Stimulated activated CD4-positive, alpha-beta T cell treated with anti-CD3 and anti-CD28 coated beads, Interleukin-15, amount 100 ng/mL, for 48 hours (primary cell): ENCODE results near the gene CTNNBIP1.

Experiments used
- DNase-seq, 2 donors: peaks; one replicate each; pipeline ENCODE4 v3.0.0-alpha.2; 2020; ENCODE audit warnings: low read depth in 2 of 2

The CTNNBIP1 gene

DNA sequence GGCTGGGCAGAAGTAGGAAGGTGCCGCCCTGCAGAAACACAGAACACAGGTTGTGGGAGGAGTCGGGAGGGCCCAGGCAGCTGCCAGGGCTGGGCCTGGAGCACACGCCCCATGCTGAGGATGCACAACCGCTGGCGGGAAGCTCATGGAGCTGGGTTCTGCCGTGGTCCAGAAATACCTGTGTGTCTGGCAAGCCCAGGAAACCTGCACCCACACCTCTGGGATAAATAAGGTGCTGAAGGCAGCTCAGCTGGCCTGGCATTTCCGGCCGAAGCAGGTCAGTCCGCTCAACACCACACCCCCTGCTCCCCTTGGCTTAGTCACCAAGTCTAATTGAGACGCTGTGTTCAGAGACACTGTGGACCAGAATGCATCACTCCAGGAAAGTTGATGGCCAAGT lies 32.1 kb downstream of the CTNNBIP1 start:
- DNase-seq, result no peak

DNA sequence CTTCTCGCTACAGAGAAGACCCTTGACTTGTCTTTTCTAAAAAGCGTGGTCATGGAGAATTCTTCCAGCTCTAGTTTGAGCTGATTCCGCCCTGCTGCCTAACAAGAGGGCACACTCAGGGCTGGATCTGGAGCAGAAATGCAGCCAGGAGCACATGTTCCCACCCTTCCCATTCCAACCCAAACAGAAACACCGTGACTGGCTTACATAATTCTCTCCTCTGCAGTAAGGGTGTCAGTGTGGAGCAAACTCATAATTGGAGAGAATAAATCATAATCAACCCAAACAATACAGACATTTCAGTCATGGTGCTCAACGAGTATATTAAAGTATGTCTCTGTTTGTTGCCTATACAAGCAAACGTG lies 34.5 kb downstream of the CTNNBIP1 start:
- DNase-seq, result no peak

DNA sequence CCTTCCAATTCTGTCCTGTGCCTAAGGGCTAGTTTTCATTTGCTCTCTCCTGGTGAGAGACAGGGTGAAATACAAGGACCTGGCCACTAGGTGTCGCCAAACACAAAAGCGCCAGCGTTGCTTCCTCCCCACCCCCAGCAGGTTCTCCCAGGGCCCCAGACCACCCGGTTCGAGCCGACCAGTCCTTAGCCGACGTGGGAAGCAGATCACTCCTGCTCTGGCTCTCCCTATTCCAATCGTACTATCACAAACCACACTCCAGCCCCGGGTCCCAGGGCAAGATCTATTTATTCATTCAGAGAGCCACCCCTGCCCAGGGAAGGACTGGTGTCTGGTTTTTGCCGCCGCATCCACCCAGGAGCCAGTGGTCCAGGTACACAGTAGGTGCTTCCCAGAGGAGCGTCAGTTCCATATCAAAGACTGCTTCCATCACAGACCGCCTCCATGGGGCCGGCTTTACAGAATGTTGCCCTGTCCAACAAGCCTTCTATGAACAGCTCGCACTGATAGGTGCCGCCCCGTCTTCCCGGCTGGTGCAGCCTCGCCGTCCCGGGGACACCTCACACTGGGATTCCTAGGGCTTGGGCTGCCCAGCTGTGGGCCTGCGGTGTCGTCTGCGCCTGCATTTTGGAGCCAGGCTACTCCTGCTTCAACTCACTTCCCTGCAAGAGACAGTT lies 35.0 kb downstream of the CTNNBIP1 start:
- DNase-seq, result peak; percentile 38 to 67

DNA sequence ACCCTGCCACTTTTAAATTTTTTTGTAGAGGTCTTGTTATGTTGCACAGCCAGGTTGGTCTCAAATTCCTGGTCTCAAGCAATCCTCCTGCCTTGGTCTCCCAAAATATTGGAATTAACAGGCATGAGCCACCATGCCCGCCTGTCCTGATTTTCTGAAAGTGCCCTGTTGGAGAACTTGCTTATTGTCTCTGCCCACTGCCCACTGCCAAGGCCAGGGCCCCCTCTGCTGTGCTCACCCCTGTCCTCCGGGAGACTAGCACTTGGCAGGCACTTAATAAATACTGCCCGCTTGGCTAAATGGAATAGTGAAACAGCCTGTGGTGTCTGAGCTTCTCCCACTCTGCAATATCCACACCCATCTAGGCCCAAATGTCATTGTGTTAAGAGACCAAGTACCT lies 35.7 kb downstream of the CTNNBIP1 start:
- DNase-seq, result no peak

DNA sequence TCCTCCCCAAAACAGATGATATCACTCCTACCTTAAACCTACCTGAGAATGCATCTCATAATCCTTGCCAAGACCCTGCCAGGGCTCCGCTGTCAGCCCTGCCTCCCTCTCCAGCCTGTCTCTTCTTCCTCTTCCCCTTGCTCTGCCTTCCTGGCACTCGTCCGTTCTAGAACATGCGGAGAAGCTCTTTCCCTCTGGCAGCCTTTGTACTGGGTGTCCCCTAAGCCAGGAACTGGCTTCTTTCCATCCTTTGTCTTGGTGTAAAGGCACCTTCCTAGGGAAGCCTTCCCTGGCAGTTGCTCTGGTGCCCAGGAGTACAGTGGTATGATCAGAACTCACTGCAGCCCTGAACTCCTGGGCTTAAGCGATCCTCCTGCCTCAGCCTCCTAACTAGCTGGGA lies 36.1 kb downstream of the CTNNBIP1 start:
- no peak for DNase-seq

DNA sequence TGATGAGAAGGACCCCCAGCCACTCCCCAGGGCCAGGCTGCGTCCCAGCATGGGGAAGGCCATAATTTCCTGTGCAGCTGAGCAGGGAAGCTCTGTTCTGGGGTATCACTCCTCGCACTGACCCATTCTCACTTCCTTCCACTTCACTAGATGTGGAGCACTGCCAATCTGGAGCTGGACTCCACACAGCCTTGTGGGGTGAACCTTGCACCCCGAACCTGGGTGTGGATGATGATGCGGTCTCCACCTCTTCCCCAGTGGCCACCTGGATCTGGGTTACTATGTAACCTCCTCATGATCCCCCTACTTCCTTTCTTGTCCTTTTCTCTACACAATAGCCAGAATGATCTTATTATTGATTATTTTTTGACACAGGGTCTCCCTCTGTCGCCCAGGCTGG lies 36.7 kb downstream of the CTNNBIP1 start:
- no peak for DNase-seq

DNA sequence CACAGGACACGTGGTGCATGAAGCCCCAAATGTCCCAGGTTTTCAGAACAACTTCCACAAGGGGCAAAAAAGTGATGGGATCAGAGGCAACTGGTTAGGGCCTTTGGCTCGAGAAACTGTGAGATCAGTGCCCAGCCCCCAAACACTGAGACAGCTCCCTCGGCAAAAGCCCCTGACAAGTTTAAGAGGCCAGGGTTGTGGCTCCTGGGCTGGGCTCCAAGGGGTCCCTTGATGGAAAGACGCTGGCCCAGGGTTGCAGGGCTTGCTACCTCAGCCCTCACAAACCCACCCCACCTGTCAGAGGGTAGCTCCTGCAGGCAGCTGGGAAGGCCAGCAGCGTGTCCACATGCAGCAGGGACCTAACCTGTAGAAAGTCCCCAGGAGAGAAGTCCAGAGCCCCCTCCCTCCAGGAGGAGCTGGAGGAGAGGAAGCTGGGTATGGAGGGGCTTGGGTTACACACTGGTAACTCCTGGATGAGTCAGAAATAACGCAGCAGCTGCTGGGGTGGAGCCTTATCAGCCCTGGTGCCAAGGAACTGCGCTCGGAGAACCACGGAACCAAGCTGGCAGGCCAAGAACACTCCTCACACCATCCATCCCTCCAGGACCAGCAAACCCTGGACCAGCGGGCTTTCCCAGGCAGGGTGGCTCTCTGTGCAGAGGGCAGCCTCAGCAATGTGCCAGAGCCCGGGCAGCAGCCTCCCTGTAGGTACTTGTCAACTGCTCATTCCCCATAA lies 37.5 kb downstream of the CTNNBIP1 start:
- DNase-seq, result no peak

DNA sequence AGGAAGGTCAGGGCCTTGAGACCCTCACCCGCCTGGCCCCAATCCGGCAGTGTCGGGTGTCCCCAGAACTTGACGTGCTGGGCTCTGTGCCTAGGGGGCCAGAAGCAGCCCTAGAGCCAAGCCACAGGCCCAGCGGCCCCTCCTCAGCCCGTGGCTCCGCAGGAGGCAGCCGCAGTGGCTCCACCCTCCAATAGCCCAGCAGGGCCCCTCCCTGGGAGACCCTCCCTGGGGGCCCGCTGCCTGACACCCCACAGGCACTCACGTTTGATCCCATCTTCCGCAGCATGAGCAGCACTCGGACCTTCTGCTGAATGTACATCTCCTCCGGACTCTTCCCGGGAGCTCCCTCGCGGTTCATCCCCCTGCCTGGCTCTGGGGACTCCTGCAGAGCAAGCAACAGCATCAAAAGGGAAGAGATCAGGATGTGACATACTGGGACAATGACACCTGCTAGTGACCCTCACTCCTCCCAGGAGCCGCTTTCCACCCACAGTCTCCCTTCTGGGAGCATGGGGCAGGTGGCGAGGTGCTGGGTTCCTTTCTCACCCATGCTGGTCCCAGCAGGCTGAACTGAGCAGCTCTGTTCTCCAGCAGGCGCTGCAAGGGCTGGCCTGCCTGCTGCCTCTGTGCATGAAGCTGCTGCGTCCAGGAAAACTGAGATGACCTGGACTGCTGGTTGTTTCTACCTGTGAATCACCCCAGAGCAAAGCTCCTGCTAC lies 38.2 kb downstream of the CTNNBIP1 start:
- DNase-seq, result no peak

DNA sequence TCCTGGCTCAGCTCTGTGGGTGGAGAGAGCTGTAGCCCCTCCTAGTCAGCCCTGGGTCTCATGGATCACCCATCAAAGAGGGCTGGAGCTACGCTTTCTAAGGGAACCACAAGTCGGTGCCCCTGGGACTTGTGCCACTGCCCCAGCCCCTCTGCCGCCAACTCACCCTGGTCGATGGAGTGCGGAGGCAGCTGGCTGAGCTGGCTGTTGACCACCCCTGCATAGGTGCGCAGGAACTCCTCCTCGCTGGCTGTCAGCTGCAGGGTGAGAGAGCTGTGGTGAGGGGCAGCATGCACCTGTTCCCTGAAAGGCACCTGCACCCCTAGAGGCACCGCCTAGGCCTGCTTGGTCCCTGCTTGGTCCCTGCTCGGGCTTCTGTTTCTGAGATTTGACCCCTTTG lies 39.0 kb downstream of the CTNNBIP1 start:
- DNase-seq, result no peak

DNA sequence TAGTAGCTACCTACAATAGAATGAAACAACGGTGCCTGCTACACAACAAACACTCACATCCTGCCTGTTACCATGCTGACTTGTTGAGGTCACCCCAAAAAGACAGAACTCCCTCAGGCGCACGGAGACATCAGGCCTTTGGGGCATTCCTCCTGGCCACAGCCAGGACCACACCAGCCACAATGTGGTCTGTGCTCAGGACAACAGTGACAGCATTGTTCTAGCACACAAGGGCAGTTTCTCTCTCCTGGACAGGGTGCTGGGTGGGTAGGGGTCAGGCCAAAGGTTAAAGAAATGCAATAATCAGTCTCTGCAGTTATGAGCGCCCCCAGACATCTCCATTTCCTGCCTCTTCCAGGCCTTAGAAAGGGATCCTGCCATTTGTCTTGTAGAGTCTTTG lies 39.5 kb downstream of the CTNNBIP1 start:
- DNase-seq, result no peak

DNA sequence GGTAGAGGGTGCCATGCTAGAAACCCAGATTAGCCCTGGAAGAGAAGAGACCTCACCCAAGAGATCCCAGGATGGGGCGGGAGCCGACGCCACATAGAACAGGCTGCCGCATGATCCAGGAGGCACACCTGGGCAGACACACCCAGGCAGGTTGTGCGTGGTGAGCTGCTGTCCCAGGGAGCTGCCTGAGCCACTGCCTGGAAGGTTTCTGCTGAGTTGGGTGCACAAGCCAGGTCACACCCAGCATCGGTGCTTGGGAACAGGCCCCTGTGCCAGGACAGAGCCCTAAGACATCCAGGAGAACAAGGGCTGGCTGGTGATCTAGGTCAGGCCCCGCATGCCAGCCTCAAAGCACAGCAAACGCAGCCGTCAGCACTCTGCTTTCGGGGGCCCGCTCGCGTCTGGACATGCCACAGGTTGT lies 40.2 kb downstream of the CTNNBIP1 start:
- no peak for DNase-seq

DNA sequence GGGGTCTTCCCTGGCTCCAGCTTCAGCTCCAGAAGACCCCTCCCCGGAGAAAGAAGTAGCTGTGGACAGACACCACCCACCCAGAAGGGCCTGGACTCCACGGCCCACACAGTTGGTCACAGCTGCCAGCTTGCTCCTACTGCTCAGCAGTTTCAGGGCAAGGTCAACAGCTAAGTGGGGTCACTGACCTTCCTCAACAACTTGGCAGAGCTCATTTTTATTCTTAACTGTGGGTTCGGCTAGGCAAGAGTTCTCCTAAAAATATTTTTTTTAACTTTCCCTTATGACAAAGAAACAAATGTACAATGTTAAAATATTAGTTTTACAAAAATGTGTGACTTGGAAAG lies 41.9 kb downstream of the CTNNBIP1 start:
- DNase-seq, result no peak

DNA sequence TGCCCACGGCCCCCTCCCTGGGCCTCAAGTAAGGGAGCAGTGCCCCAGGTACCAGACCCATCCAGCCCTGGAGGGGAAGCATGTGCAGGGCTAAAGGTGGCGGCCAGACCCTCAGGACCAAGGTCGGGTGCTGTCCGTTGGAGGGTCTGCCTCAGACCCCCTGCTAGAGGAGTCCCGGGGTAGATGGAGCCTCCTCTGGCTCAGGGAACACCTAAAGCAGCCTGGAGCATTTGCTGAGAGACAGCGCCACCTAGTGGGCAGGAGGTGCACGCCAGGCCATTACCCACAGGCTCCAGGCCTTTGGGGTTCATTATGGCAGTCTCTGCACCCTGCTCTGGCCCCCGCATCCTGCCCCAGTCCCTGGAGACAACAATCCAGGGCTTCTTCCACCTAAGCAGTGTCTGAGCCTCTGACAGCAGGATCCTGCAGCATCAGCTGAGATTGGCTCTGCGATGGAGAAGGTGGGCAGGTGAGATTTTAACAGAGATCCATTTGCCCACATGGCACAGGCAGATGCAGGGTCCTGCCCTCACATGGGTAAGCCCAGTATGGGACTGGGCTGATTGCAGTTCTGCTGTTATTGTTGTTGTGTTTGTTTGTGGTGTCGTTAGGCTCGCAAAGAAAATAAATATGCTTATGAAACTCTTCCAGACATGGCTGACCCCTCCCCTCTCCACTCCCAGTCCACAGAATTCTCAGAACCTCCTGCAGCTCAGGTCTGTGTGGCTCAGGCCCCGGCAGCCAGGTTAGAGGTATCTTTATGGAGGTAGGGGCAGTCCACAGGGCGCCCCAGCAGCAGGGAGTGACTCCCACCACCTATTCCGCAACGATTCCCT lies 42.4 kb downstream of the CTNNBIP1 start:
- DNase-seq, result peak; percentile 70 to 81

DNA sequence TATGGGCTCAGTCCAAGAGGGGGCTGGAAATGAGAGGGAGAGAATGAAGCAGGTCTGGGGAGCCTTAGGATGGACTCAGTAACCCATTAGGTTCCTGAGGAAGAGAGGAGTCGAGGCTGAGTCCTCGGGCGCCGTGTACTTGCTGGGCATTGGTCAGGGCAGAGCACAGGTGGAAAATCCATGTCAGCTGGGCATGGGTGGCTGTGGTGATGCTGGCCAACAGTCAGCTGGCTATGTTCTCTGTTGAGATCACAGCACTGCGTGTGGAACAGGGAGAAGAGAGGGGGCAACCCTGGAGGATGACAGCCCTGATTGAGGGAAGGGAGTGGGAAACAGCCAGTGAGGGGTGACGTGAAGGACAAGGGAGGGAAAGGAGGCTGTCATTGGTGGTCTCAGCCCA lies 43.2 kb downstream of the CTNNBIP1 start:
- DNase-seq, result no peak

DNA sequence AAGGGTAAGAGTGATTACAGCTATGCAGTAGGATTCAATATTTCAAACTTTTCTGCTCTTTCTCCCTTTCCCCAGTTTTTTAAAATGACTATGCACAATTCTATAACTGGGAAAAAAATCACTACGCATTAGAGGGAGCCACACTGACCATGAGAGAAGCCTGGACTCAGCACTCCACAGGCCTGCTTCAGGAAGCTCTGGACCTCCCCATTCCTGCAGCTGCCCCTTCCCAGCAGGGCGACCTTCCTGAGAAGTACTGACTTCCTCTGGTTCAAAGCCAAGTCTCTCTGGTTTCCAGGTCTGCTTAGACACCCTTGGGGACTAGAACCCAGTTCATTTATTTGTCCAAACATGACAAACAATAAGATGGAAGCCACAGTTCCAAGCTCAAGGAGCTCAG lies 44.3 kb downstream of the CTNNBIP1 start:
- DNase-seq, result no peak

DNA sequence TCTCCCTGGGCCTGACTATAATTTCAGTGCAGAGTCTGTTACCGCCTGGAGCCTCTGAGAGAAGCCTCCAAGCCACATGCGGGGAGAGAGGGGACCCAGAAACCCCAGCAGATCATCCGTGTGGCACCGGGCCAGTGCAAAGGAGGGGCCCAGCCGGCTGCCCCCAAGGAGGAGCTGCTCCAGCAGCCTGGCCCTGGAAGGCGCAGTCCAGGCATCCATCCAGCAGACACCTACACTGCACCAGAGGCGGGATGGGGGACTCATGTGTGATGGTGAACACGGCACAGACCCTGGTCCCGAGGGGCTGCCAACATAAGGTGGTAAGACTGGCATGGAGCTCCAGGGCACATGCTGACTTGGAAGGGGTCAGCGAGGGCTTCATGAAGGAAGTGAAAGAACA lies 46.7 kb downstream of the CTNNBIP1 start:
- no peak for DNase-seq

DNA sequence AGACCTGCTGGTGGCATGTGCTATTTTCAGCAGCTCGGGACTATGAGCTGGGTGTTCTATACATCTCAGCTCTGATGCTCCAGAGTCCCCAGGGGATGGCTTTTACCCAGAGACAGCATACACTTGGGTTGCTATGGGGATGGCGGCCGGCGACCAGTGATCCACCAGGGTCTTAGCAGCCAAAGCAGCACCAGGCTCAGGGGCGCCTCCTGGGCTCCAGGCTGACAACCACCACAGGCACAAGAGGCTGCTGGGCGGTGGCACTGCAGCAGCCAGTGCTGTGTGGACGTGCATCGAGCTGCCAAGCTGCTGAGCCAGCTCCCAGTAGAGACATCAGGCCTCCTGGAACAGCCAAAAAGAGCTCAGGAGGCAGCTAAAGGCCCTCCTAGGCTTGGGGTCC lies 48.7 kb downstream of the CTNNBIP1 start:
- DNase-seq, result no peak

DNA sequence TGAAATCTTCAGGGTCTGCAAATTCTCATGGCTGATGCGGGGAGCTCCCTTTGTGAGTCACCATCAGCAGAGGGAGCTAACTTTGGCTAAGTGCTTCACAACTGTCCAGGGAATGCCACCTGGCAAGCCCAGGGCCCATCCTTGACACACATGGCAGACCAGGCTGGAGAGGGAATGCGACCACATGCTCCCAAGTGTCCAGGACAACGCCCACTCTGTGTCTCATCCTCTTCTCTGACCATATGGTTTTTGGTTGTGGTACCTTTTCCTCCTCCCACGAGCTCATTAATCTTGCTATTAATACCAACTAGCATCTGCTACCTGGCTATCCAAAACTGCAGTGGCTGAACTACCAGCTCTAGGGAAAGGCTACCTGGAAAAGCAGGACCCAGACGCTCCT lies 49.2 kb downstream of the CTNNBIP1 start:
- DNase-seq, result no peak

DNA sequence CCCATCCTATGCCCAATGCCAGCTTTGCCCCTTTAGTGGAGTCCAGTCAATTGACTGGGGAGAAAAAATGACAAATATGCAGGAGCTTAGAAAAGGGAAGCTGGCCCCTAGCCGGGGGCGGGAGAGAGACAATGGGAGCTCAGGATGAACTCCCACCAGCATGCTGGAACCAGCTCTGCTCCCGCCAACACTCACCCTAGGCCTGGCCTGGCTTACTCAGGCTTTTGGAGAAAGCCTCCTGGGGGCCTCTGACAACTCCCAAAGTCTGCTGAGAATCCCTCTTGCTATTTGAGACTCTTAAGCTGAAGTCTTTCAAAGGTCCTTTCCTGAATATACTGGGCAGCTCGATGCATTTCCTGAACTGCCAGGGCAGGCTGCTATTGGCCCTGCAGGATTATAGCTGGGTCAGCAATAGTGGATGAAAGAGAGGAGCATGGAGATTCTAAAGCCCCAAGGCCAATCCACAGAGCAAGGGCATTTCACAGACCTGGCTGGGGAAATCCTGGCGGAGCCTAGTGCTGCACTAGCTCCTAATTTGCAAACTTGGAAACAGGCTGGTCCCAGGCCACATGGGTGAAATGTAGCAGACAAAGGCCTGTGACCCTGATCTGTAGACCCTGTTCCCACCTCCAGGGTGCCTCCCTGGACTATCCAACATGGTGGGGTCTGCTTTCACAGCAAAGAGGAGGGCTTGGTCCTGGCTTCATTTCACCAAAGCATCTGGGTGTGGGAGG lies 50.6 kb downstream of the CTNNBIP1 start:
- DNase-seq, result no peak

DNA sequence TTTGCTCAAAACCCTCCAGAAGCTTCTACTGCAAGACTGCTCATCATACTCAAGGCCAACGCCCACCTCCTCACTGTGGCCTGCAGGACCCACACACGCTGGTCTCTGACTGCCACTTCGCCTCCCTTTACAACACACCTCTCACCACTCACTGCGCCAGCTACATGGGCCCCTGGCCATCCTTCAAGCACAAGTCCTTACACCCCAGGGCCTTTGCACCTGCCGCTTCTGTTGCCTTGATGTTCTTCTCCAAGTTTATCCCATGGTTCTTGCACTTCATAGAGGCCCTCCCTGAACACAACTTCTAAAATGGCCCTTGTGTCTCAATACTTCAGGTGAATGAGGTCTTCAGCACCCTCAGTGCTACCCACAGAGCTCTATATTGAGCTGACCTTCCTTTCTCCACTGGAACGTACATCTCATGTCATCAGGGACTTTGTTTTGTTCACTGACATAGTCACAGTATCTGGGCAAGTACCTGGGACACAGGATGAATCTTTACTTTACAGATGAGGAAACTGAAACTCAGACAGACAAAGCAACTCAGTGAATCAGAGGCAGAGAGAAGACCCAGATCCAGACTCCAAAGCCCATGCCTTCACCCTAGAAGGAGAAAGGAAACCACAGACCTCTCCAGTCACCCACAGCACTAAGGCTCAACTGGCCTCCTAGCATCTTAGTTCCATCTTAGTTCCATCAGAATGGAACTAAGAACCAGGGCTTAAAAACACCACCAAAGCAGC lies 51.6 kb downstream of the CTNNBIP1 start:
- no peak for DNase-seq

DNA sequence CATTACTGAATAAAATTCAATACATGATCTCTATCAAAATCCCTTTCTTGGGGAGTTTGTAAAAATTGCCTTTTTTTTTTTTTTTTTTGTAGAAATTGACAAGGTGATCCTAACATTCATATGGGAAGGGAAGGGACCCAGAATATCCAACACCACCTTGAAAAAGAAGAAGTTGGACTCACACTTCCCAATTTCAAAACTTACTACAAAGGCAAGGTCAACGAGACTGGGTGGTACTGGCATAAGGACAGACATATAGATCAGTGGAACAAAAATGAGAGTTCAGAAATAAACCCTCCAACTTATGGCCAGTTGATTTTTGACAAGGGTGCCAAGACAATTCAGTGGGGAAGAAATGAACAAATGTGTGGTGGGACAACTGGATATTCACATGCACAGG lies 54.9 kb downstream of the CTNNBIP1 start:
- DNase-seq, result no peak
